Neural crest cell (in vitro differentiated cells): ENCODE data around the gene ETV2. TPM values are rescaled to one million over a fixed set of nuclear protein-coding genes. Genes with fewer than 3 reads are reported as not detected.
A peak's percentile ranks its signal among the peaks of the same experiment; 100 is the strongest.
"Not testable (repeated sequence)": the region's sequence is repeated elsewhere in the genome, so short reads cannot be mapped to it uniquely, and the experiment has no call there.

ENCODE experiments used
- DNase-seq: peaks from one replicate; pipeline ENCODE4 v3.0.0; 2021; ENCODE audit warnings: low read depth, mixed read lengths, low spot score
- H3K27ac Mint-ChIP-seq: one replicate; pipeline ENCODE4 v1.8.0; 2021; ENCODE audit warnings: mild to moderate bottlenecking, mixed read lengths; ENCODE audit not compliant: unreplicated experiment
- H3K27me3 Mint-ChIP-seq: 2 replicates; pipeline ENCODE4 v1.8.0; 2021; ENCODE audit warnings: low read depth, mild to moderate bottlenecking, mixed read lengths
- H3K36me3 Mint-ChIP-seq: 2 replicates; pipeline ENCODE4 v1.8.0; 2021; ENCODE audit warnings: low read depth, mild to moderate bottlenecking, mixed read lengths
- H3K4me1 Mint-ChIP-seq: 2 replicates; pipeline ENCODE4 v1.8.0; 2021; ENCODE audit warnings: mixed read lengths
- H3K4me3 Mint-ChIP-seq: one replicate; pipeline ENCODE4 v1.8.0; 2021; ENCODE audit warnings: mild to moderate bottlenecking, mixed read lengths
- H3K9me3 Mint-ChIP-seq: 2 replicates; pipeline ENCODE4 v1.8.0; 2021; ENCODE audit warnings: mixed read lengths
- total RNA-seq: library from RNA; stranded (reverse); gene quantifications from 2 replicates; pipeline ENCODE4 v1.2.1, GENCODE V29; 2021
- TF ChIP-seq, protein P1 (sequence below): fragments of 200-600 bp; sonication (generic); conservative IDR thresholded peaks from 2 replicates; pipeline ENCODE4 v1.5.0; 2021; ENCODE audit warnings: antibody characterized with exemption, mild to moderate bottlenecking

Gene ETV2
- total RNA-seq, 1 donor from 2014 or later: 1.8 TPM

DNA sequence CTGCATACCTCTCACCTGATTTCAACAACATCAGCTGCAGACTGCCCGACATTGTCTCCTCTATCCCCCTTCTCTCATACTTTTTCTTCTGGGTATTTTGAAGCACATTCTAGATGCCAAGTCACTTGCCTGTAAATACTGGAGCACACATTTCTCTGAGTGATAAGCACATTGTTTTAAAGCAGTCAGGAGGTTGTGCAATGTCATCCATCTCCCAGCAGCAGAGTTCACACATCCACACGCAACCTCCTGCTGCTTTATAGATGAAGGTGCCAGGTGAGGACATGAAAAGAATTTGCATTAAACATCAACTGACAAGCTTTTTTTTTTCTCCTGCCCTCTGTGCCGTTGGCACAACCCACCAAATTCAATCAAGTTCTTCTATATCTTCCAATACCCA is 30.3 kb downstream of the ETV2 start:
- DNase-seq: no peak
- peaks cover 5% of the 10 kb centered on the region for H3K4me1 Mint-ChIP-seq
- peaks cover 52% of the 10 kb centered on the region for H3K27me3 Mint-ChIP-seq
- TF ChIP-seq, protein P1, sequence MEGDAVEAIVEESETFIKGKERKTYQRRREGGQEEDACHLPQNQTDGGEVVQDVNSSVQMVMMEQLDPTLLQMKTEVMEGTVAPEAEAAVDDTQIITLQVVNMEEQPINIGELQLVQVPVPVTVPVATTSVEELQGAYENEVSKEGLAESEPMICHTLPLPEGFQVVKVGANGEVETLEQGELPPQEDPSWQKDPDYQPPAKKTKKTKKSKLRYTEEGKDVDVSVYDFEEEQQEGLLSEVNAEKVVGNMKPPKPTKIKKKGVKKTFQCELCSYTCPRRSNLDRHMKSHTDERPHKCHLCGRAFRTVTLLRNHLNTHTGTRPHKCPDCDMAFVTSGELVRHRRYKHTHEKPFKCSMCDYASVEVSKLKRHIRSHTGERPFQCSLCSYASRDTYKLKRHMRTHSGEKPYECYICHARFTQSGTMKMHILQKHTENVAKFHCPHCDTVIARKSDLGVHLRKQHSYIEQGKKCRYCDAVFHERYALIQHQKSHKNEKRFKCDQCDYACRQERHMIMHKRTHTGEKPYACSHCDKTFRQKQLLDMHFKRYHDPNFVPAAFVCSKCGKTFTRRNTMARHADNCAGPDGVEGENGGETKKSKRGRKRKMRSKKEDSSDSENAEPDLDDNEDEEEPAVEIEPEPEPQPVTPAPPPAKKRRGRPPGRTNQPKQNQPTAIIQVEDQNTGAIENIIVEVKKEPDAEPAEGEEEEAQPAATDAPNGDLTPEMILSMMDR: no peak
- no peak overlapping the region for H3K27ac Mint-ChIP-seq
- no peak overlapping the region for H3K4me3 Mint-ChIP-seq
- H3K36me3 Mint-ChIP-seq: no peaks in the 10 kb centered on the region
- H3K9me3 Mint-ChIP-seq: no peaks in the 10 kb centered on the region

DNA sequence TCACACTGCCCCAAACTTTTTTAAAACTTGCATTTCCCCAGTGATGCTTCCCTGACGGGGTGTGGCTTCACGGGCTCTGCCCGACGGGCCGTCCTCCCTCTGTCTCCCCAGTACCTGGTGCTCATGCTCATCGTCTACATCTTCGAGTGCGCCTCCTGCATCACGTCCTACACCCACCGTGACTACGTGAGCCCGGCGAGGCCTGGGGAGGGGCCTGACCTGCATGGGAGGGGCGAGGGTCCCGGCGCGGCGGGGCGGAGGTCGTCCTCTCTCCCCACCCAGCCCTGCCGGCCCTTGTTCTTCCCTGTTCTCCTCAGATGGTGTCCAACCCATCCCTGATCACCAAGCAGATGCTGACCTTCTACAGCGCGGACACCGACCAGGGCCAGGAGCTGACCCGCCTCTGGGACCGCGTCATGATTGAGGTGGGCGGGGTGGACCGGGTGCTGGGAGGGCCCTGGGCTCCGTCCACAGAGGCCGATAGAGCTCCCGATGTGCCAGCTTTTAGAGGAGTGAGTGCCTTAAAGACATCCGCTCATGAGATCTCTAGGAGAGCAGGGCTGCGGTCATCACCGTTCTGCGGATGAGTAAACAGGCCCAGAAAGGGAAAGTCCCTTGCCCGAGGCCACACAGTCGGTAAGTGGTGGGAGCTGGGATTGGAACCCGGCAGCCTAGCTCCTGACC is 31.7 kb downstream of the ETV2 start:
- H3K27ac Mint-ChIP-seq: no peak overlapping the region
- peak overlapping the region; percentile 33 for H3K4me3 Mint-ChIP-seq
- no peaks in the 10 kb centered on the region for H3K9me3 Mint-ChIP-seq
- TF ChIP-seq, protein P1: no peak
- H3K4me1 Mint-ChIP-seq: peaks cover 5% of the 10 kb centered on the region
- peaks cover 56% of the 10 kb centered on the region for H3K27me3 Mint-ChIP-seq
- peak; percentile 25 for DNase-seq
- no peaks in the 10 kb centered on the region for H3K36me3 Mint-ChIP-seq

DNA sequence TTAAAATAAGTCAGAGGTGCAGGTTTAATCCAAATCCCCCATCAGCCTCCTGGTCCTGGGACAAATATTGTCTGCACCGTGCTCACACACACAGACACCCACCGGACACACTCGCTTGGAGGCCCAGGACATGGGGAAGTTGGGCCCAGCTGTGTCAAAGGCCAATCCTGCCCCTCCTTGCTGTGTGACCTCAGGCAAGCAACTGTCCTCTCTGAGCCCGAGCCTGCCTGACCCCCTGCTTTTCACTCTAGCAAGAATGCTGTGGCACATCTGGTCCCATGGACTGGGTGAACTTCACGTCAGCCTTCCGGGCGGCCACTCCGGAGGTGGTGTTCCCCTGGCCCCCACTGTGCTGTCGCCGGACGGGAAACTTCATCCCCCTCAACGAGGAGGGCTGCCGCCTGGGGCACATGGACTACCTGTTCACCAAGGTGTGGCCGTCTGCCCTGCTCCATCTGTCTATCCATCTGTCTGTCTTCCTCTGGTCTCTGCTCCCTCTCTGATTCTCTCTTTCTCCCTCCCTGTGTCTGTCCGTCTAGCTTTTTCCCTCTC is 34.1 kb downstream of the ETV2 start:
- Mint-ChIP-seq H3K27ac (no peak overlapping the region), H3K27me3 (peaks cover 41% of the 10 kb centered on the region), H3K4me1 (peaks cover 5% of the 10 kb centered on the region), H3K9me3 (no peaks in the 10 kb centered on the region), H3K4me3 (no peak overlapping the region), H3K36me3 (no peaks in the 10 kb centered on the region)
- no peak for DNase-seq
- TF ChIP-seq, protein P1: no peak

DNA sequence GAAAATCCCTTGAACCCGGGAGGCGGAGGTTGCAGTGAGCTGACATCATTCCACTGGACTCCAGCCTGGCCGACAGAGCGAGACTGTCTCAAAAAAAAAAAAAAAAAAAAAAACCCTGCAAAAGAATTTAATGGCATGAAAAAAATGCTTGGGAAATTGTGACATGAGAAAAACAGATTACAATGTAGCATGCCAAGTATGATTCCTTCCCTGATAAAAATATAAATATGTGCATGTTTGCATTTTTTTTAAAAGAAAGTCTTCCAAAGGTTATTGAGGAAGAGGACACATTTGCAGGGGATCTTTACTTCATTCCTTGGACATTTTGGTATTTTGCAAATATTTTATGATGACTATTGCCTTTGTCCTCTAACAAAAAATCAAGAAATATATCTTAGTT is 48.3 kb downstream of the ETV2 start:
- H3K36me3 Mint-ChIP-seq: no peaks in the 10 kb centered on the region
- peaks cover 4% of the 10 kb centered on the region for H3K4me1 Mint-ChIP-seq
- no peak overlapping the region for H3K27ac Mint-ChIP-seq
- H3K27me3 Mint-ChIP-seq: no peaks in the 10 kb centered on the region
- TF ChIP-seq, protein P1: no peak
- H3K9me3 Mint-ChIP-seq: no peaks in the 10 kb centered on the region
- no peak for DNase-seq
- no peak overlapping the region for H3K4me3 Mint-ChIP-seq

DNA sequence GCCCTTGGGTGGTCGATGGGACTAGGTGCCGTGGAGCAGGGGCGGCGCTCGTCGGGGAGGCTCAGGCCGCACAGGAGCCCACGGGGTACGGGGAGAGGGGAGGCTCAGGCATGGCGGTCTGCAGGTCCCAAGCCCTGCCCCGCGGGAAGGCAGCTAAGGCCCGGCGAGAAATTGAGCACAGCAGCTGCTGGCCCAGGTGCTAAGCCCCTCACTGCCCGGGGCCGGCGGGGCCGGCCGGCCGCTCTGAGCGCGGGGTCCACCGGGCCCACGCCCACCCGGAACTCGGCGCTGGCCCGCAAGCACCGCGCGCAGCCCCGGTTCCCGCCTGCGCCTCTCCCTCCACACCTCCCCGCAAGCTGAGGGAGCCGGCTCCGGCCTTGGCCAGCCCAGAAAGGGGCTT is 49.6 kb downstream of the ETV2 start:
- not testable (repeated sequence) for DNase-seq, H3K4me3 Mint-ChIP-seq, H3K4me1 Mint-ChIP-seq, H3K9me3 Mint-ChIP-seq, H3K27ac Mint-ChIP-seq, H3K36me3 Mint-ChIP-seq, H3K27me3 Mint-ChIP-seq

DNA sequence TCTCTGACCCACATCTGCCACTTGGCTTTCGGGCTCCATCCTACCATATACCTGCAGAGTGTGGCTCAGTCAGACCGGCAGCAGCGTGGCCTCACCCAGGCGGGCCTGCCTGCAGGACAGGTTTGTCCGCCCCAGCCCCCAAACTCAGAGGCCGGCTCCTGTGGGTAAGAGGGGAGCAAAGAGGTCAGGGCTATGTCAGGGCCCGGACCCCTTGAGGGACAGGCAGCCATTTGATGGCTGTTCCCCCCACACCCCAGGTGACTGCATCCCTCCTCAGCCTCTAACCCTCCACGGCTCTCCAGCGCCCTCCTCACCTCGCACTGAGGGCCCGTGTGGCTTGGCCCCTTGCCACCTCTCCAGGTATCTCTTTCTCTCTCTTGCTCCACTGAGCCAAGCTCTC is 50.5 kb downstream of the ETV2 start:
- Mint-ChIP-seq H3K27me3 (no peaks in the 10 kb centered on the region), H3K4me1 (peaks cover 4% of the 10 kb centered on the region), H3K9me3 (no peaks in the 10 kb centered on the region), H3K27ac (no peak overlapping the region), H3K4me3 (no peak overlapping the region), H3K36me3 (no peaks in the 10 kb centered on the region)
- TF ChIP-seq, protein P1: no peak
- DNase-seq: no peak
